HS-5 (cell line): ENCODE results near the gene ROS1.
"Not testable (repeated sequence)": the region's sequence is repeated elsewhere in the genome, so short reads cannot be mapped to it uniquely, and the experiment has no call there.

Source experiments
- DNase-seq: peaks from one replicate; pipeline ENCODE4 v3.0.0-alpha.2; 2012; ENCODE audit warnings: low read depth

The ROS1 gene

DNA sequence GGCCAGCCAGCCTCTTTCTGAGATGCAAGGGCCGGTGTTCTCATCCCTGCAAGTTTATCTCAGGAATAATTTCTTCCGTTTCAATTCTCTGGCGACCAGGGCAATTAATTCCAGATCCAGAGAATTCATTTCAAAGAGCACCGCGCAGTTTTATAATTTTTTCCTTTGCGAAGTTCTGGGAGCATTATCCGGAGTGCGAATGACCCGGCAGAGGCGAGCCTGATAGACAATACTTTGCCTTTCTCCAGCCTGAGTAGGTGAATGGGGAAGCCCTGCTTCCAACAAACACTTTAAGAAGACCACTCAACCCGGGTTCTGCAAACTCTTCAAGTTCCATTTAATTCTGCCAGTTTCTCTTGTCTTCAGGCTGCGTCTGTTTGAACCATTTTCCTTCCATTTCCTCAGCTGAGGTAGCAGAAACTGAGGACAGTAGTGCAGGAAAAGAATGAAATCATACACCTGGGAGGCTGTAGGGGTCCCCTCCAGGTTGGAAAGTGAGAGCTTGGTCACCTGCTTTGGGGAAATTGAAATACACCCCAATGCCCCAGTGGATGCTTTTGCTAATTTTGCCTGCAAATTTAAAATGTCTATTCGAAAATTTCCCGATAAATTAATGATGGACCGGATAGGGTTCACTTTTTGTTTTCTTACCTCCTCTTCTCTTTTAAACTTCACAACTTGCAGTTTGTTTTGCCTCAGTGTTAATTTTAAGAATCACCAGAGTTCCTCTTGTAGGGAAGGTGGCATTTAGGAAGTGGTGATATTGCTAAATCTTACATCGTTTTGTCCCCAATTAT is 159.3 kb downstream of the ROS1 start:
- no peak for DNase-seq

DNA sequence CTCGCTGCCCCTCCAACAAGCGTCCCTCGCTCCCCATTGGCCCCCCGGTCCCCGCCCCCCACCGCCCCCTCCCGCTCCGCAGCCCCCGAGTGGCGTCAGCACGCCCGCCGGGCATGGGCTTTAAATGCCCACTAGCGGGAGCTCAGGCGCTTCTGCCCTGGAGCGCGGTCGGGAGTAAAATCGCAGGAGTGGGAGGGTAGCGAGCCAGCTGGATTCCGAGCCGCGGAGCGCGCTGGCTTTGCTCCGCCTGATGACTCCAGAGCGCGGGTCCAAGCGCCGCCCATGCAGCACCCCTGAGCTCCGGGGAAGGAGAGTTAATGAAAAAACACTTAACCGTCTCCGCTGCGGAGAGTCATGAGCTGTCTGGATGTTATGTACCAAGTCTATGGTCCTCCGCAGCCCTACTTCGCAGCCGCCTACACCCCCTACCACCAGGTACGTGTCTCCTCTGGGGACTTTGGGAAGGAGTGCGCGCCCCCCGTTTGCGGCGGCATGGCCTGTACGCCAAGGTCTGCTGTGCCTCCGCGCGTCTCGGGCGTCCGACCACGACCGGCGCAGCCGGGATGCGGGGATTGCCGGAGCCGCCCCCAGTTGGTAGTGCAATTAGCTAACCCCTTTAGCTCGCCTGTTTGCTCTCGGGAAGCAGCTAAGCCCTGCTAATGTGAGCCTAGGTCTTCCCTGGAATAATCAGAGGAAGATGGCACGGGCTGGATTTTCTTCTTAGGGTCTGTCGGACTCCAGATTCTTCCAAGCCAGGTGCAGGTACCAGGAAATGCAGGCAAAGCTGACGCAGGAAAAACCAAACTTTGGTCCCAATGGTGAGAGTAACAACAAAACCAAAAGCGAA is 160.1 kb downstream of the ROS1 start, which contains the start of gene VGLL2:
Gene VGLL2, plus strand, starts transcription at position 149 of the 847 bp plus-strand sequence. Its CDS starts 206 bp downstream, at position 355.
- DNase-seq, result no peak

DNA sequence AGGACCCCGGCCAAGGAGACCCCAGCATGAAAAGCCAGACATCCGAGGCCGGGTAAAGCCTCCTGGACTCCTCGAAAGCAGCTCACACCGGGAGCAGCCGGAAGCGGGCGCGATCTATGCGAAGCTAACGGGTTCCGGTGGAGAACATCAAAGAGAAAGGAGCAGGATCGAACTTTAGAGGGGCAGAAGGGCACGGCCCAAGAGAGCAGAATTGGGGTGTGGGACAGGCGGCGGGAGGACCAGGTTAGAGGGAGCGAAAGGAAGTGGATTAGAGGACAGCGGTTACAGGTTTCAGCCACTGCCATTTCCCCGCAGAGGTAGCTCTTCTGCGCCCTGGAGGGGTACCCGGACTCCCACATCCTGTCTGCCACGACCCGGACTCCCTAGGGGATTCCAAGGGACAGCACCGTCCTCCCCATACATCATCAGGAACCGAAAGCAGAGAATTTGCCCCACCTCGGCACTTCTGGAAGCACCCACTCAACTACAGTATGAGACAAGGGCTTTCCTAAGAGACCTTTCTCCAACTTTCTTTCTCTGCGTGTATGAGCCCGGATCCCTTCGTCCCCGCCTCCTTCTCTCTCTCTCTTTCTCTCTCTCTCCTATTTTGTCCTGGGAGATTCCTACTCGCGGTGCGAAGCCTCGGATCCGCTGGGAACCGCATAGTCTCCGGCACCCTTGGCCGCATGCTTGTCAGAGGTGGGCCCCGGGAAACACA is 160.9 kb downstream of the ROS1 start:
- no peak for DNase-seq

DNA sequence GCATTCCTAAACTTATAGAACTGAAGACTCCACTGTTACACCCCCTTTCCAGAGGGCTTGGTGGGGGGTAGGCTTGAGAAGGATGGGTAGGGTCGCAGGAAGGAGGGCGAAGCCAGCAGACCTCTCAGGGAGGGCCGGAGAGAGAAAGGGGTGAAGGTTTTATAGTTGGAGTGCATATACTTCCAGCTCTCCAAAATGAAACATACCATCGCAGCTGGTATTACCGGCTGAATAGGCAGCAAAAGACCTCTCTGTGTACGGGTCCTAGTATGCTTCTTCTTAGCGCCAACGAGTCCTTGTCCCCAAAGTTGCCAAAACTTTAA is 161.4 kb downstream of the ROS1 start:
- DNase-seq, result no peak

DNA sequence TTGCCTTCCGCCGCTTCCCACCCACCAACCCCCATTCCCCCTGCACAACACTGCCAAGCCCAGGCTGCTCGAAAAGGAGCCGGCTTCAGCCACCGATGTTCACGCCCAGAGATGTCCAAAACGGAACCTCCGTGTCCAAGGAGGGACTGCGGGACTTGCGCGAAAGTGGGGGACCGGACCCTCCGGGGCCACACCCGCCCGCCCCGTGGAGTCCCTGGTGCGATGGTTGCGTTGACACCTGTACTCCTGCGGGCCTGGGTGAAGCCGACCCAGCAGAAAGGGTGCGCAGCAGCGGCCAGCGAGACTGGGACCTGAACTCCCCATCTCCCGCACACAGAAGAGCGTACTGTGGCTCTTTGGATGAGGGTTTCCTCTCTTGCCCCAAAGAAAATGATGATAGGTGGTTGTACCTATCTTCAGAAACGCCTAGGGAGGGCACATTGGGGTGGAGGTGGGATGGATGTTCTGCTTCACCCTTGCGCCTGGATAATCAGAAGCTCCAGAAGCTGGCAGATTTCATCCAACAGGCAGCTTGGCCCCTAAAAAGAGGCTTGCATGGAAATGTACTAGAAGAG is 162.3 kb downstream of the ROS1 start:
- no peak for DNase-seq

DNA sequence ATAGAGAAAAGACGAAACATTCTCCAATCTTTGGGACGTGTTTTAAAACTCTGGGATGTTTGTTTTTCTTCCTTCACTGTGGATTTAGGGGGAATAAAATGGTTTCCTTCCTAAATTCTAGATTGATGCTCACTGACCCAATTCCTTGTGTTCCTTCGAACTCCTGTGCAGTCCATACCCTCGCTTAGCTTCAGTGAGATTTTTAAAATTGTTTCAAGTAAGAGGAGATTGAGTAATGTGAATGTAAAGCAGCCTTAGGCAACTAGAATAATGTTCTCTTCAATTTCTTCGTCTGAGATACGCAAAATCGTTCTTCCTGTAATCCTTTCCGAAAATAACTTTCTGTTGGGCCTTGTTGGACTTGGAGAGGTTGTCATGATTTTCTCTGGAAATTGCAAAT is 162.9 kb downstream of the ROS1 start:
- DNase-seq, result no peak

DNA sequence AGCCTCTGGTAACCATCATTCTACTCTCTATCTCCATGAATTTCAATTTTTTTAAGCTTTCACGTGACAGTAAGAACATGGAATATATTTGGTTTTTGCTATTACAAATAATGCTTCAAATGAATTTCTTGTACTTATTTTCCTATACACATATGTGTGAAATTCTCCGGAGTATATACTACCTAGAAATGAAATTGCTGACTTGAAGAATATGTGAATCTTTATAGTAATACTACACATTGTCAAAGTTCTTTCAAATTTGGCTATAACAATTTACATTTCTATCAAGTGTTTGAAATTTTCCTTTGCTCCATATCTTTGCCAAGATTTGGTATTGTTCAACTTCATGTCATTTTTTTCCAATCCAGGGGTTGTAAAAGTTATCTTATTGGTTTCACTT is 172.0 kb downstream of the ROS1 start:
- DNase-seq, result no peak

DNA sequence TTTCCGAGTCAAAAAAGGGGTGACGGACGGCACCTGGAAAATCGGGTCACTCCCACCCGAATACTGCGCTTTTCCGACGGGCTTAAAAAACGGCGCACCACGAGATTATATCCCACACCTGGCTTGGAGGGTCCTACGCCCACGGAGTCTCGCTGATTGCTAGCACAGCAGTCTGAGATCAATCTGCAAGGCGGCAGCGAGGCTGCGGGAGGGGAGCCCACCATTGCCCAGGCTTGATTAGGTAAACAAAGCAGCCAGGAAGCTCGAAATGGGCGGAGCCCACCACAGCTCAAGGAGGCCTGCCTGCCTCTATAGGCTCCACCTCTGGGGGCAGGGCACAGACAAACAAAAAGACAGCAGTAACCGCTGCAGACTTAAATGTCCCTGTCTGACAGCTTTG is 180.8 kb downstream of the ROS1 start:
- not testable (repeated sequence) for DNase-seq

DNA sequence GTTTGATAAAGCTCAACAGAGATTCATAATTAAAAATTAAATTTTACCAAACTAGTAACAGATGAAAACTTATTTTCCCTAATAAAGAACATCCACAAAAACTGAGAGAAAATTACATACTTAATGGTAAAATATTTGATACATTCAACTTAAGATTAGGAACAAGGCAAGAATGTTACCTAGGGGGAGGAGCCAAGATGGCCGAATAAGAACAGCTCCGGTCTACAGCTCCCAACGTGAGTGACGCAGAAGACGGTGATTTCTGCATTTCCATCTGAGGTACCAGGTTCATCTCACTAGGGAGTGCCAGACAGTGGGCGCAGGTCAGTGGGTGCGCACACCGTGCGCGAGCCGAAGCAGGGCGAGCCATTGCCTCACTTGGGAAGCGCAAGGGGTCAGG is 181.2 kb downstream of the ROS1 start:
- DNase-seq, result not testable (repeated sequence)
